ENCODE results near the gene CLCN7. TPM values are rescaled to one million over a fixed set of nuclear protein-coding genes. Genes with fewer than 3 reads are reported as not detected.
A peak's percentile ranks its signal among the peaks of the same experiment; 100 is the strongest.

The CLCN7 gene
- total and polyA plus RNA-seq, 9 donors: 16.3 to 70.9 (median 54.4) TPM

DNA sequence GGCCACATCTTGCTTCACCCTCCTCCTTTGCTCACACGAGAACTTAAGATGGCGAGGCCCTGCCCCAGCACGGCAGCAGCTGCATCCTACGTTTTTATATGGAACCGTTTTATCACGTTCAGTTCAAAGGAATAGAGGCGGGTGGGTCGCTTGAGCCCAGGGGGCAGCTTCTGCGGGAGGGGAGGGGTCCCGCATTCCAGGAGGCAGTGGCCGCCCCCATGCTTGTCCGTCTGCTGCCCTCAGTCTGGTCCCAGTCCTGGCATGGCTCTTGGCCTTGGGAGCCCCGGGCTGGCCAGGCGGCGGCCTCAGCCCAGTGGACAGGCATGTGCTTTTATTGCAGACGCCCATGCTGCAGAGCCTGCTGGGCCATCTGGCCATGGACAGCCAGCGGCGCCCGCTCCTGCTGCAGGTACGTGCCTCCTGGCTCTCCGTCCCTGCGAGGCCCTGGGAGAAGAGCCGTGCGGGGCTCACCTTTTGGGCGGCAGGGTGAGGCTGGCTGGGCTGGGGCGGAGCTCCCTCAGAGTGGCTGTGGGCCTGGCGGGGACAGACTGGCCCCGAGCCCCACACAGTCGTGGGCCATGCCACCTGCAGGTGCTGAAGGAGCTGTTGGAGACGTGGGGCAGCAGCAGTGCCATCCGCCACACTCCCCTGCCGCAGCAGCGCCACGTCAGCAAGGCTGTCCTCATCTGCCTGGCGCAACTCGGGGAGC lies 25.1 kb upstream of the CLCN7 start:
- Histone ChIP-seq H3K4me1 (ENCODE audit: insufficient read depth) (no peaks in the 10 kb centered on the region), H3K4me3 (no peak overlapping the region), H3K27me3 (no peaks in the 10 kb centered on the region), H3K27ac (no peak overlapping the region), H3K9me3 (no peaks in the 10 kb centered on the region), H3K36me3 (no peaks in the 10 kb centered on the region)
- TF ChIP-seq, protein P1, sequence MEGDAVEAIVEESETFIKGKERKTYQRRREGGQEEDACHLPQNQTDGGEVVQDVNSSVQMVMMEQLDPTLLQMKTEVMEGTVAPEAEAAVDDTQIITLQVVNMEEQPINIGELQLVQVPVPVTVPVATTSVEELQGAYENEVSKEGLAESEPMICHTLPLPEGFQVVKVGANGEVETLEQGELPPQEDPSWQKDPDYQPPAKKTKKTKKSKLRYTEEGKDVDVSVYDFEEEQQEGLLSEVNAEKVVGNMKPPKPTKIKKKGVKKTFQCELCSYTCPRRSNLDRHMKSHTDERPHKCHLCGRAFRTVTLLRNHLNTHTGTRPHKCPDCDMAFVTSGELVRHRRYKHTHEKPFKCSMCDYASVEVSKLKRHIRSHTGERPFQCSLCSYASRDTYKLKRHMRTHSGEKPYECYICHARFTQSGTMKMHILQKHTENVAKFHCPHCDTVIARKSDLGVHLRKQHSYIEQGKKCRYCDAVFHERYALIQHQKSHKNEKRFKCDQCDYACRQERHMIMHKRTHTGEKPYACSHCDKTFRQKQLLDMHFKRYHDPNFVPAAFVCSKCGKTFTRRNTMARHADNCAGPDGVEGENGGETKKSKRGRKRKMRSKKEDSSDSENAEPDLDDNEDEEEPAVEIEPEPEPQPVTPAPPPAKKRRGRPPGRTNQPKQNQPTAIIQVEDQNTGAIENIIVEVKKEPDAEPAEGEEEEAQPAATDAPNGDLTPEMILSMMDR (IDR thresholded peaks at IDR 0.05): no peak
- no peak for TF ChIP-seq EP300 (IDR thresholded peaks at IDR 0.05)
- no peak for TF ChIP-seq POLR2A (IDR thresholded peaks at IDR 0.05)
- 90 to 92% (median 91%) methylated on average over 29 to 36 of the region's 36 CpGs for WGBS, 3 donors
- intact Hi-C loops (cut with DNase I): loop anchor here in 1 of 4 donors (10.0 kb wide), 1 partner anchor 75 kb away; the partner anchor contains the start of gene UQCC4
- peak in 1 of 5 donors; percentile 26 for DNase-seq

DNA sequence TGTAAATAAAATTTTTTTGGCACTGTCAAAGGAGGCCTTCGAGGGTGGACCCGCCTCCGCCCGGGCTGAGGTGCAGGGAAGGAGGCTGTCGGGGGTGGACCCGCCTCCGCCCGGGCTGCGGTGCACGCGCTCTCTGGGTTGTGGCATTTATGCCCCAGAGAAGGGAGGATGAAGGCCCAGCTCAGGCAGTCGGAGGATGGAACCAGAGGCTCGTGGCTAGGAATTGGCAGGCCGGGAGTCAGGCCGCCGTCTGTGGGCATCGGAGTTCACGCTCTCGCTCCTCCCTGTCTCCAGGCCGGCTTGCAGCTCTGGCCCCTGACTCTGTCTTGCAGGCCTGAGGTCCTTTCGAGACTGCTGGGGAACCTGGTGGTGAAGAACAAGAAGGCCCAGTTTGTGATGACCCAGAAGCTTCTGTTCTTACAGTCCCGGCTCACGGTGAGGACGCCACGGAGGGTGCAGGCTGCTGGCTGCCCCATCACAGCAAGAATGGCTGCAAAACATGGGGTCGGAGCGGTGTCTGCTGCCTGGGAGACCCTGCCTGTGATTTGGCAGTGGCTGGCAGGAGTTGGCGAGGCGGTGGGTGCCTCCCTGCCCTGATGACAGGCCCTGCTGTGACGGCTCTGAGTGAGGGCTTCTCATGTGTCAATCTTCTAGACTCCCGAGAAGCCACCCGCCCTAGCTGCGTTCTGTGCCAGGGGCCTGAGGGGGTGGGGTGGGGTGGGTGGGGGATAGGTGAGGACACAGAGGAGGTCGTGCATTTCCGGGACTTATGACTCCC lies 24.3 kb upstream of the CLCN7 start:
- intact Hi-C loops (cut with DNase I): loop anchor here in 1 of 4 donors (10.0 kb wide), 1 partner anchor 74 kb away; the partner anchor contains the start of gene UQCC4
- 85 to 89% (median 87%) methylated on average over 30 to 35 of the region's 35 CpGs for WGBS, 3 donors

DNA sequence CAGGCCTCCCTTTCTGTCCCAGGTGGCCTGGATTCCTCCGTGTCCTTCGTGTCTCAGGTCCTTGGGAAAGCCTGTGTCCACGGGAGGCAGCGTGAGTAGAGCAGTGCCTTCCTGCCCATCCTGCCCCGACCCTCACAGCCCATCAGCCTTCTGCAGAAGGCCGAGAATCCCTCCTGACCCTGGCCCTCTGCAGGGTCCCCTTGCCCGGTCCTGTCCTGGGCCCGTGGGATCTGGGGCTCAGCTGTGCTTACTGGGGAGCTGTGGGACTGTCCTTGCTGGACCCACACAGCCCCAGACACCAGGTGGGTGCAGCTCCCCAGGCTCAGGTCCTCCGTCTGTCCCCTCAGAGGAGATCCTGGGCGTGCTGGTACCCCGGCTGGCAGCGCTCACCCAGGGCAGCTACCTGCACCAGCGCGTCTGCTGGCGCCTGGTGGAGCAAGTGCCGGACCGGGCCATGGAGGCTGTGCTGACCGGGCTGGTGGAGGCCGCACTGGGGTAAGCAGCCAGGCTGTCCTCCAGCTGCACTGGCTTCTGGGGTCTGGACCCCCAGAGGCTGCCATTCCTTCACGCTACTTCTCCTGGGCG lies 22.3 kb upstream of the CLCN7 start:
- intact Hi-C loops (cut with DNase I): loop anchor here in 1 of 4 donors (10.0 kb wide), 1 partner anchor 72 kb away; the partner anchor contains the start of gene UQCC4
- DNase-seq: peak in 1 of 5 donors; percentile 17
- Histone ChIP-seq H3K27me3 (no peaks in the 10 kb centered on the region), H3K36me3 (no peaks in the 10 kb centered on the region), H3K4me3 (no peak overlapping the region), H3K4me1 (ENCODE audit: insufficient read depth) (peaks cover 6% of the 10 kb centered on the region), H3K27ac (no peak overlapping the region), H3K9me3 (no peaks in the 10 kb centered on the region)
- 90 to 95% (median 91%) methylated on average over 17 to 21 of the region's 21 CpGs for WGBS, 3 donors
- TF ChIP-seq, protein P1 (IDR thresholded peaks at IDR 0.05): no peak
- no peak for TF ChIP-seq EP300 (IDR thresholded peaks at IDR 0.05)
- no peak for TF ChIP-seq POLR2A (IDR thresholded peaks at IDR 0.05)

More for the DNA sequence above, 24.3 kb upstream of the CLCN7 start:
- Histone ChIP-seq H3K27ac (no peak overlapping the region), H3K9me3 (no peaks in the 10 kb centered on the region), H3K36me3 (no peaks in the 10 kb centered on the region), H3K4me1 (ENCODE audit: insufficient read depth) (no peaks in the 10 kb centered on the region), H3K4me3 (no peak overlapping the region), H3K27me3 (no peaks in the 10 kb centered on the region)
- no peak for DNase-seq
- TF ChIP-seq, protein P1 (IDR thresholded peaks at IDR 0.05): no peak
- no peak for TF ChIP-seq EP300 (IDR thresholded peaks at IDR 0.05)

DNA sequence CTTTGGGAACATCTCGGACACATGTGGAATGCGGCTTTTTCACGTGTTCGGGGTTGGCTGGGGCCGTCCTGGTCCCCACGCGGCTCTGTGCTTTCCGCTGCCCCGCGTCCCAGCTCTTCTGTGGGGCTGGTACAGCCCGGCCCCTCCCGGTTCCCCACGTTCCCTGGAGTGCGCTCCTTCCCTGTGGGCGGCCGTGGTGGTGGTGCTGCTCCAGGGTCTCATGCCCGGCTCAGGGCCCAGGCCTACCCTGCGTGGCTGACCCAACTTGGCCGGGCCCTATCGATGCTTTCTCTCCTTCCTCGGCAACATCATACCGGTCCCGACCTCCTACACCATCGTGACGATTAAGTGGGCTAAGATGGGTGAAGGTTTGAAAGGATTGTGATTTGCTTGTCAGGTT lies 21.6 kb upstream of the CLCN7 start:
- DNase-seq: peak in 1 of 5 donors; percentile 33
- WGBS, 3 donors: 87 to 91% (median 91%) methylated on average over 25 of the region's 25 CpGs

More for the DNA sequence above, 21.6 kb upstream of the CLCN7 start:
- Histone ChIP-seq H3K36me3 (no peaks in the 10 kb centered on the region), H3K9me3 (no peaks in the 10 kb centered on the region), H3K4me1 (ENCODE audit: insufficient read depth) (peaks cover 6% of the 10 kb centered on the region), H3K27me3 (no peaks in the 10 kb centered on the region), H3K27ac (no peak overlapping the region), H3K4me3 (no peak overlapping the region)
- TF ChIP-seq EP300 (IDR thresholded peaks at IDR 0.05) (no peak), POLR2A (IDR thresholded peaks at IDR 0.05) (no peak)
- TF ChIP-seq, protein P1 (IDR thresholded peaks at IDR 0.05): no peak
- intact Hi-C loops (cut with DNase I): loop anchor here in 1 of 4 donors (10.0 kb wide), 1 partner anchor 72 kb away; the partner anchor contains the start of gene UQCC4

Data from ovary (tissue), 9 donors.